NCI-H1436 treated with DMSO at 0.1 percent for 48 hours (cell line): ENCODE data around the gene SYNJ2.

Experiments
- DNase-seq: peaks from one replicate; lab custom pipeline; 2025; lab: John Stamatoyannopoulos, UW

Gene SYNJ2

GRCh38 chr6:158014505-158015187 lies 33.0 kb downstream of the SYNJ2 start:
- DNase-seq = no peak

- DNase-seq = no peak
Measured at GRCh38 chr6:158015188-158015506, 33.5 kb downstream of the SYNJ2 start.

GRCh38 chr6:158016571-158017383 lies 35.1 kb downstream of the SYNJ2 start:
- no peak for DNase-seq

- DNase-seq = no peak
Measured at GRCh38 chr6:158017621-158018040, 36.0 kb downstream of the SYNJ2 start.

- DNase-seq = no peak
Measured at GRCh38 chr6:158018041-158018771, 36.5 kb downstream of the SYNJ2 start.

- DNase-seq = peak; percentile 24
Measured at GRCh38 chr6:158018851-158019361, 37.2 kb downstream of the SYNJ2 start.

- DNase-seq = no peak
Measured at GRCh38 chr6:158019416-158019815, 37.8 kb downstream of the SYNJ2 start.

GRCh38 chr6:158020272-158020711 lies 38.6 kb downstream of the SYNJ2 start:
- no peak for DNase-seq

- DNase-seq = no peak
Measured at GRCh38 chr6:158020811-158021210, 39.1 kb downstream of the SYNJ2 start.

GRCh38 chr6:158021376-158021775 lies 39.7 kb downstream of the SYNJ2 start:
- DNase-seq = no peak

GRCh38 chr6:158021814-158022748 lies 40.4 kb downstream of the SYNJ2 start:
- no peak for DNase-seq

- no peak for DNase-seq
Measured at GRCh38 chr6:158022749-158023596, 41.3 kb downstream of the SYNJ2 start.

- no peak for DNase-seq
Measured at GRCh38 chr6:158023597-158023939, 41.9 kb downstream of the SYNJ2 start.

GRCh38 chr6:158024566-158025297 lies 43.1 kb downstream of the SYNJ2 start:
- no peak for DNase-seq

GRCh38 chr6:158026054-158026900 lies 44.6 kb downstream of the SYNJ2 start:
- DNase-seq = peak; percentile 72

GRCh38 chr6:158026901-158027589 lies 45.4 kb downstream of the SYNJ2 start:
- no peak for DNase-seq

GRCh38 chr6:158027590-158028285 lies 46.1 kb downstream of the SYNJ2 start:
- DNase-seq = no peak

GRCh38 chr6:158028421-158028820 lies 46.8 kb downstream of the SYNJ2 start:
- no peak for DNase-seq
